AG09319 (cell line): Measurements from ENCODE around the gene ANO9.

Experiments
- DNase-seq: peaks from one replicate; pipeline ENCODE4 v3.0.0-alpha.2; 2010; ENCODE audit warnings: low read depth; ENCODE audit errors: extremely low read depth
- CTCF ChIP-seq: IDR thresholded peaks from 2 replicates; pipeline ENCODE4 v1.5.1; 2011; ENCODE audit warnings: low read depth, mild to moderate bottlenecking, inconsistent platforms, low read length, moderate library complexity

The ANO9 gene

GRCh38 chr11:385594-386351 lies 56.0 kb downstream of the ANO9 start:
- DNase-seq = no peak
- no peak for TF ChIP-seq CTCF

GRCh38 chr11:384511-384910 lies 57.3 kb downstream of the ANO9 start:
- DNase-seq = no peak
- no peak for TF ChIP-seq CTCF

GRCh38 chr11:383431-383830 lies 58.4 kb downstream of the ANO9 start:
- no peak for DNase-seq
- TF ChIP-seq CTCF = no peak

GRCh38 chr11:382081-382629 lies 59.7 kb downstream of the ANO9 start:
- no peak for DNase-seq
- TF ChIP-seq CTCF = no peak

- no peak for TF ChIP-seq CTCF
Measured at GRCh38 chr11:381501-382072, 60.2 kb downstream of the ANO9 start.

GRCh38 chr11:380996-381395 lies 60.8 kb downstream of the ANO9 start:
- TF ChIP-seq CTCF = no peak
- no peak for DNase-seq

More at GRCh38 chr11:381501-382072, 60.2 kb downstream of the ANO9 start:
- no peak for DNase-seq

GRCh38 chr11:380491-380890 lies 61.3 kb downstream of the ANO9 start:
- TF ChIP-seq CTCF = no peak
- DNase-seq = no peak
